ENCODE measurements around the gene SASH1.

Gene SASH1

DNA sequence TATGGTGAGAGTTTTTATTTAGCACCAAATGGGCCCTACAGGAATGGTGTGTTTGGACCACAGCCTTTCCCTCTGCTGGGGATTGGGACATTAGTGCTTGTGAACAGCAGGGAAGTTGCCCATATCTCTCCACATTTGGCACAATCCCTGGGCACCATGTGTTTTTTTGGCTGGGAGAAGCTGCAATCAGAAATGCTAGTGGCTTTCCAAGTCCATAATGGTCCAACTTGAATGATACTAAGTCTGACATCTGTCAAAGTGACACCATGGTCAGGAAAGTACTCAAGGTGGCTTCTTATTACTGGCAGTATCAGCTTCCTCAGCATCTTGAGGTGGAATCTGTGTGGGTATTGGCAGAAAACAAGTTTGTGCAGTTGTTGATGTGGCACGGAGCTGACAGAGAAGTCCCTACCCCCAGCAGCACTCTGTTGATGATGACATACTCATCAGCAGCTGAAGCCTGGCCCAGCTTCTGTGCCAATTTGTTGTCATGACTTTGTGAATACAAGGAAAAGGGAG lies 53.0 kb downstream of the SASH1 start:
- TF ChIP-seq POLR2AphosphoS5 (IDR thresholded peaks at IDR 0.05; ENCODE audit: low read depth, low read length) (no peak), TAF1 (IDR thresholded peaks at IDR 0.05; ENCODE audit: borderline replicate concordance, low read depth, low read length) (no peak), POLR2A (IDR thresholded peaks at IDR 0.05; ENCODE audit: low read depth, low read length) (no peak)
- no peak for DNase-seq (ENCODE audit: insufficient read length)
- FAIRE-seq: no peak

- TF ChIP-seq POLR2AphosphoS5 (IDR thresholded peaks at IDR 0.05; ENCODE audit: low read depth, low read length): no peak
- TF ChIP-seq TAF1 (IDR thresholded peaks at IDR 0.05; ENCODE audit: borderline replicate concordance, low read depth, low read length): no peak
- TF ChIP-seq POLR2A (IDR thresholded peaks at IDR 0.05; ENCODE audit: low read depth, low read length): no peak
- DNase-seq (ENCODE audit: insufficient read length): no peak
- FAIRE-seq: no peak
These were observed 53.8 kb downstream of the SASH1 start for GRCh38 chr6:148396411-148396810.

DNA sequence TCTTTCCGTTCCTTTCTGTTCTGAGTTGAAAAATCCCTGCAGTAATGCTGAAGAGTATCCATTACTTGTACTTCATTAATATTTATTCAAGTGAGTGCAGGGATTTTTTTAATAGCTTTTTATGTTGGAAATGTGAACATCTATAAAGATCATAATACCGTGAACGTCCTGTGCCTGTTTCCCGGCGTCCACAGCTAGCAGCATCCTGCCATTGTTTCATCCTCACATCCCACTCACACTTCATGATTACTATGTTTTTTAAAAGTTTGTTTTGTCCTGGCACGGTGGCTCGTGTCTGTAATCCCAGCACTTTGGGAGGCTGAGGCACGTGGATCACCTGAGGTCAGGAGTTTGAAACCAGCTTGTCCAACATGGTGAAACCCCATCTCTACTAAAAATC lies 54.3 kb downstream of the SASH1 start:
- no peak for TF ChIP-seq TAF1 (IDR thresholded peaks at IDR 0.05; ENCODE audit: borderline replicate concordance, low read depth, low read length)
- TF ChIP-seq POLR2AphosphoS5 (IDR thresholded peaks at IDR 0.05; ENCODE audit: low read depth, low read length): no peak
- no peak for TF ChIP-seq POLR2A (IDR thresholded peaks at IDR 0.05; ENCODE audit: low read depth, low read length)
- no peak for DNase-seq (ENCODE audit: insufficient read length)
- no peak for FAIRE-seq

DNA sequence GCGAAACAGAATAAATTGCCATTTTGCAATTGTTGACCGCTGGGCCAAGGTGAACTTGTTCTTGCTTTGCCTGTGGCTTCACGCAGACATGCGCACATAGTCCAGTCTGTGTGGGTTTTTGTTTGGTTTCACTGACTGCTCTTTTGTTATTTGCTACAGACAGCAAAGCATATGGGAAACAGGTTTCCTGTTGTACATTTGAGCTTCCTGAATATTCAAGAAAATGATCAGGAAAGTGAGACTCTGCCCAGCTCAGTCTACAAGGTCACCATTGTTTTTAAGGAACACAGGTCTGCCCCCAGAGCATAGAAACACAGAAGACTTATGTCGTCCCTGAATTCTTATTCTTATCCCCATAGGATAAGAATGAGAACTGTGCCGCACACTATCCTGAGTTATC lies 55.6 kb downstream of the SASH1 start:
- FAIRE-seq (no peak), DNase-seq (ENCODE audit: insufficient read length) (no peak)
- no peak for TF ChIP-seq POLR2A (IDR thresholded peaks at IDR 0.05; ENCODE audit: low read depth, low read length)
- no peak for TF ChIP-seq TAF1 (IDR thresholded peaks at IDR 0.05; ENCODE audit: borderline replicate concordance, low read depth, low read length)
- TF ChIP-seq POLR2AphosphoS5 (IDR thresholded peaks at IDR 0.05; ENCODE audit: low read depth, low read length): no peak

DNA sequence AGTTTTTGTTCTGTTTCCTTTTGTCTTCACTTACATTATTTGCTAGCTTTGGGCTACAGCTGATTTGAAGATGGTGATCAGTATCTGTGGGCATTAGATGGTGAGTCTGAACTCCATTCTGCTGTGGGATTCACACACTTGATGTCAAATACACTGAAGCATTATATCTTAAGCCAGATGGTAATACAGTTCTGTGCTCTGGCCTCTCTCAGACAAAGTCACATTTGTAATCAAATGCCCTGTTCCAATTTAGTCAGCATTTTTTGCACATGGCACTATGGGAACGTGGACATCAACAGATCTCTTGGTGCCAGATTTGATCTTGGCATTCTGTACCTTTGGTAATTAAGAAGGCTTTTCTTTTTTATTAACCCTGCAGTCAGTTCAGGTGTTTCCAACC lies 56.0 kb downstream of the SASH1 start:
- TF ChIP-seq POLR2AphosphoS5 (IDR thresholded peaks at IDR 0.05; ENCODE audit: low read depth, low read length): no peak
- no peak for TF ChIP-seq POLR2A (IDR thresholded peaks at IDR 0.05; ENCODE audit: low read depth, low read length)
- no peak for TF ChIP-seq TAF1 (IDR thresholded peaks at IDR 0.05; ENCODE audit: borderline replicate concordance, low read depth, low read length)
- FAIRE-seq: no peak
- no peak for DNase-seq (ENCODE audit: insufficient read length)

DNA sequence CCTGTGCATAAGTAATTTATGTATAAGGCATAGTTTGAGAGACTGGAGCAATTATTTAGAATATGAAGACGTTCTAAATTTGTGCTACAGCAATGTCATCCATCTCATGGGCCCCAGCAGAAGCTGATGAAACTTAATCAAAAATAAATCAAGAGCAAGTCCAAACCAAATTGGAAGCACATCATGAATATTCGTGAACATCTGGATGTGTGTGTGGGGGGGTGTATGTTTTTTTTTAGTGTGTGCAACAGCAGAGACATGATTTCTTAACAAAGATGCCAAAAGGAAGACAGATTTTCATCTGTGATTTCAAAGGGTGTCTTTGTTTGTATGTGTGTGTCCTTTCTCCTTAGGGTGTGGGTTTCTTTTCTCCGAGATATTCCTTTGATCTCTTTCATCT lies 58.9 kb downstream of the SASH1 start:
- DNase-seq (ENCODE audit: insufficient read length) (no peak), FAIRE-seq (no peak)
- TF ChIP-seq POLR2AphosphoS5 (IDR thresholded peaks at IDR 0.05; ENCODE audit: low read depth, low read length) (no peak), TAF1 (IDR thresholded peaks at IDR 0.05; ENCODE audit: borderline replicate concordance, low read depth, low read length) (no peak), POLR2A (IDR thresholded peaks at IDR 0.05; ENCODE audit: low read depth, low read length) (no peak)

DNA sequence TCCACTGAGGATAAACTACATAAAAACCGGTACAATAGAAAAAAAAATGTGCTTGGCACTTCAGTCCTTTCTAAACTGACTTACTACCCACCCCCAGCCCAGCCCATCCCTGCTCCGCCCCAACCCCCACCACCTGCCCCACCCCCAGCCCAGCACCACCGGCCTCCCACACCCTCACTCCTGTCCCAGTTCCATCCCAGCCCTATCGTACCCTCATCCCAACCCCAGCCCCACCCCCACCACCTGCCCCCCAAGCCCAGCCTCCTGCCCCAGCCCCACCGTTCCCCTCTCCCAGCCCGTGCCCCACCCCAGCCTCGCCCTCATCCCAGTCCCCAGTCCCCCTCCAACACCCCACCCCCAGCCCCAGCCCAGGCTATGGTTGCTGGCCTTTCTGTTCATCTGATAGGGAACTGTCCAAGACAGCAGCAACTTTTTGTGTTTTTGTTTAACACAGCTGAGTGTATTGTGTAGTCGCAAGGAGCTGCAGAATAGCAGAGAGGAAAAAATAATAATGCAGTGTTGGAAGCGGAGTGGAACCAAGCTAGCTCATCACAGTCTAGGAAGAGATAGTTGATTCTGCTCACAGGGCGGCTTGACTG lies 61.9 kb downstream of the SASH1 start:
- FAIRE-seq (no peak), DNase-seq (ENCODE audit: insufficient read length) (no peak)
- TF ChIP-seq TAF1 (IDR thresholded peaks at IDR 0.05; ENCODE audit: borderline replicate concordance, low read depth, low read length) (no peak), POLR2AphosphoS5 (IDR thresholded peaks at IDR 0.05; ENCODE audit: low read depth, low read length) (no peak), POLR2A (IDR thresholded peaks at IDR 0.05; ENCODE audit: low read depth, low read length) (no peak)

DNA sequence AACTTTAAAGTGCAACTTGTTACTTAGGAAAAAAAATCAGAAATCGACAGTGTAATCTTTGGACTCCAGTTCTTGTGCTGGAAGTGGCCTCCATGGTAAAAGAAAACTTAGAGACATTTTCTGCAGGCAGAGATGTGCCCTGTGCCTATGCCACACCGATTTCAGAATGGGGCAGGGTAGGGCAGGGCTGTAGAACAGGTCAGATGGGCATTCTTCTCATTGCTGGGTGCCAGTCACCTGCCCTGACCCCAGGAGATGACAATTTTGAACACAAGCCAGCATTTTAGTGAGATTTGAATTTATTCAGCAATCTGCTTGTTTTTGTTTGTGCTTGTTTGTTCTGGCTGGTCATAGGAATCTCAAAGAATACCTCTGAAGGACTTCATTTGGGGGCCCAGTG lies 63.3 kb downstream of the SASH1 start:
- TF ChIP-seq POLR2AphosphoS5 (IDR thresholded peaks at IDR 0.05; ENCODE audit: low read depth, low read length) (no peak), TAF1 (IDR thresholded peaks at IDR 0.05; ENCODE audit: borderline replicate concordance, low read depth, low read length) (no peak), POLR2A (IDR thresholded peaks at IDR 0.05; ENCODE audit: low read depth, low read length) (no peak)
- DNase-seq (ENCODE audit: insufficient read length) (no peak), FAIRE-seq (no peak)

GRCh38 chr6:148406579-148407371 lies 64.1 kb downstream of the SASH1 start:
- no peak for TF ChIP-seq TAF1 (IDR thresholded peaks at IDR 0.05; ENCODE audit: borderline replicate concordance, low read depth, low read length)
- TF ChIP-seq POLR2AphosphoS5 (IDR thresholded peaks at IDR 0.05; ENCODE audit: low read depth, low read length): no peak
- no peak for TF ChIP-seq POLR2A (IDR thresholded peaks at IDR 0.05; ENCODE audit: low read depth, low read length)
- FAIRE-seq: no peak
- DNase-seq (ENCODE audit: insufficient read length): no peak

GRCh38 chr6:148407372-148407771 lies 64.7 kb downstream of the SASH1 start:
- no peak for FAIRE-seq
- TF ChIP-seq TAF1 (IDR thresholded peaks at IDR 0.05; ENCODE audit: borderline replicate concordance, low read depth, low read length) (no peak), POLR2AphosphoS5 (IDR thresholded peaks at IDR 0.05; ENCODE audit: low read depth, low read length) (no peak), POLR2A (IDR thresholded peaks at IDR 0.05; ENCODE audit: low read depth, low read length) (no peak)
- no peak for DNase-seq (ENCODE audit: insufficient read length)

DNA sequence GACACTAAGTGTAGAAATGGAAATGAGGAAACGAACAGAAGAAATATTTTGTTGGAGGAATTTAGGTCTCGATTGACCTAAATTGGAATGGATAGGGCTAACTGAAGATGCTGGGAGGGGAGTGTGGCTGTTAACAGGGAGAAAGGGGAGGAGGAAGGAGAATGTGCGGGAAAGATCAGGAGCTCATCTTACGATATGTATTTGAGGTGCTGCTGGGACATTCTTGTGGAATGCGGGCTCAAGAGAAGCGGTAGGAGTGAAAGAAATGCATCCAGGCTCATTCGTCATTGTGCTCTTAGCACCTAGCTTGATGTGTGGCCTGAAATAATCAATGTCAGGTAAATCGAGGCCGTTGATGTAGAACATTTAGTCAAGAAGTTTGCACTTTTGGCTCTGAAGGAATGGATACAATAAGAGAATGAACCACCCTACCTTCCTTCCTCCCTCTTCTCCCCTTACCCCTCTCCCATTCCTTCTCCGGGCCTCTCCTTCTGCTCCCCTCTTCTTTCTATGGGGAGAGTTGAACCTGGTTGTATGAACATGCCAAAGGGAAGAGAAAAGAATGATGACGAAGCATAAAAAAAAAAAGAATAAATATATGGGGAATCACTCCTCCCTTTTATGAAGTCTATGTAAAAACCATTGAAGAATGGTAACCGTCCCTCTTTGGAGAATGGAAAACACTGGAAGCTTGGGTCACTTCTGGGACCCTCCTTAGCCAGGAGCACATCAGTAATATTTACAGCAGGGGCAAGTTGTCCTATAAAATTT lies 70.9 kb downstream of the SASH1 start:
- FAIRE-seq (no peak), DNase-seq (ENCODE audit: insufficient read length) (no peak)
- no peak for TF ChIP-seq POLR2AphosphoS5 (IDR thresholded peaks at IDR 0.05; ENCODE audit: low read depth, low read length)
